IPS-20b (cell line): ENCODE measurements around the gene CALML6.

ENCODE experiments used
- H3K27ac ChIP-seq: one replicate; pipeline ENCODE4 v1.5.1; 2013; ENCODE audit warnings: low read length
- H3K27me3 ChIP-seq: 2 replicates; pipeline ENCODE4 v1.6.1; 2013; ENCODE audit warnings: mild to moderate bottlenecking, low read length, inconsistent platforms; ENCODE audit not compliant: insufficient read depth
- H3K36me3 ChIP-seq: 2 replicates; pipeline ENCODE4 v1.6.1; 2013; ENCODE audit warnings: low read depth, mild to moderate bottlenecking, inconsistent platforms, low read length, moderate library complexity; ENCODE audit not compliant: insufficient read depth
- H3K4me1 ChIP-seq: 2 replicates; pipeline ENCODE4 v1.6.1; 2013; ENCODE audit warnings: mild to moderate bottlenecking, control low read depth, inconsistent platforms, low read length, moderate library complexity; ENCODE audit not compliant: insufficient read depth
- H3K4me3 ChIP-seq: 2 replicates; pipeline ENCODE4 v1.5.1; 2013; ENCODE audit warnings: mild to moderate bottlenecking, low read length, inconsistent platforms
- H3K9ac ChIP-seq: 2 replicates; pipeline ENCODE4 v1.6.1; 2013; ENCODE audit warnings: low read depth, mild to moderate bottlenecking, inconsistent platforms, low read length, moderate library complexity
- H3K9me3 ChIP-seq: 2 replicates; pipeline ENCODE4 v1.6.1; 2013; ENCODE audit warnings: mild to moderate bottlenecking, low read depth, low read length, inconsistent platforms; ENCODE audit not compliant: insufficient read depth

Gene CALML6

GRCh38 chr1:1922956-1923833 lies 8.1 kb downstream of the CALML6 start:
- no peak overlapping the region for H3K4me3 ChIP-seq
- H3K4me1 ChIP-seq, result peaks cover 3% of the 10 kb centered on the region; the same call in 1 of the 2 replicates
- peaks cover 4% of the 10 kb centered on the region for H3K27me3 ChIP-seq
- no peaks in the 10 kb centered on the region for H3K36me3 ChIP-seq
- no peak overlapping the region for H3K9ac ChIP-seq
- no peaks in the 10 kb centered on the region for H3K9me3 ChIP-seq
- H3K27ac ChIP-seq, result no peak overlapping the region

- Histone ChIP-seq H3K4me3 (no peak overlapping the region), H3K36me3 (no peaks in the 10 kb centered on the region), H3K27me3 (no peaks in the 10 kb centered on the region), H3K27ac (no peak overlapping the region), H3K9ac (no peak overlapping the region), H3K9me3 (no peaks in the 10 kb centered on the region), H3K4me1 (peaks cover 3% of the 10 kb centered on the region; the same call in 1 of the 2 replicates)
These were observed 9.3 kb downstream of the CALML6 start for GRCh38 chr1:1924386-1924785.

GRCh38 chr1:1924849-1925248 lies 9.8 kb downstream of the CALML6 start:
- Histone ChIP-seq H3K27ac (no peak overlapping the region), H3K27me3 (no peaks in the 10 kb centered on the region), H3K9me3 (no peaks in the 10 kb centered on the region), H3K4me3 (no peak overlapping the region), H3K4me1 (peaks cover under 1% of the 10 kb centered on the region; the same call in 1 of the 2 replicates), H3K36me3 (no peaks in the 10 kb centered on the region), H3K9ac (no peak overlapping the region)

GRCh38 chr1:1925437-1926345 lies 10.6 kb downstream of the CALML6 start:
- no peaks in the 10 kb centered on the region for H3K9me3 ChIP-seq
- H3K9ac ChIP-seq, result no peak overlapping the region
- no peaks in the 10 kb centered on the region for H3K36me3 ChIP-seq
- H3K4me1 ChIP-seq, result no peaks in the 10 kb centered on the region
- H3K27ac ChIP-seq, result no peak overlapping the region
- no peak overlapping the region for H3K4me3 ChIP-seq
- H3K27me3 ChIP-seq, result no peaks in the 10 kb centered on the region

- H3K36me3 ChIP-seq, result no peaks in the 10 kb centered on the region
- H3K9me3 ChIP-seq, result no peaks in the 10 kb centered on the region
- no peak overlapping the region for H3K27ac ChIP-seq
- H3K27me3 ChIP-seq, result no peaks in the 10 kb centered on the region
- no peak overlapping the region for H3K9ac ChIP-seq
- no peaks in the 10 kb centered on the region for H3K4me1 ChIP-seq
- no peak overlapping the region for H3K4me3 ChIP-seq
These were observed 11.3 kb downstream of the CALML6 start for GRCh38 chr1:1926346-1926811.

- H3K4me3 ChIP-seq, result no peak overlapping the region
- no peaks in the 10 kb centered on the region for H3K27me3 ChIP-seq
- H3K27ac ChIP-seq, result no peak overlapping the region
- no peaks in the 10 kb centered on the region for H3K9me3 ChIP-seq
- H3K36me3 ChIP-seq, result no peaks in the 10 kb centered on the region
- no peaks in the 10 kb centered on the region for H3K4me1 ChIP-seq
- no peak overlapping the region for H3K9ac ChIP-seq
These were observed 12.0 kb downstream of the CALML6 start for GRCh38 chr1:1926886-1927660.

GRCh38 chr1:1927751-1928150 lies 12.7 kb downstream of the CALML6 start:
- Histone ChIP-seq H3K36me3 (no peaks in the 10 kb centered on the region), H3K4me3 (no peak overlapping the region), H3K9me3 (no peaks in the 10 kb centered on the region), H3K4me1 (no peaks in the 10 kb centered on the region), H3K27ac (no peak overlapping the region), H3K27me3 (no peaks in the 10 kb centered on the region), H3K9ac (no peak overlapping the region)

- Histone ChIP-seq H3K27me3 (no peaks in the 10 kb centered on the region), H3K4me3 (no peak overlapping the region), H3K9me3 (no peaks in the 10 kb centered on the region), H3K4me1 (no peaks in the 10 kb centered on the region), H3K27ac (no peak overlapping the region), H3K36me3 (no peaks in the 10 kb centered on the region), H3K9ac (no peak overlapping the region)
These were observed 13.4 kb downstream of the CALML6 start for GRCh38 chr1:1928231-1929101.

GRCh38 chr1:1929102-1929638 lies 14.1 kb downstream of the CALML6 start:
- H3K27me3 ChIP-seq, result no peaks in the 10 kb centered on the region
- no peak overlapping the region for H3K4me3 ChIP-seq
- H3K27ac ChIP-seq, result no peak overlapping the region
- H3K9me3 ChIP-seq, result no peaks in the 10 kb centered on the region
- no peak overlapping the region for H3K9ac ChIP-seq
- no peaks in the 10 kb centered on the region for H3K36me3 ChIP-seq
- no peaks in the 10 kb centered on the region for H3K4me1 ChIP-seq

- Histone ChIP-seq H3K4me3 (no peak overlapping the region), H3K27me3 (no peaks in the 10 kb centered on the region), H3K36me3 (no peaks in the 10 kb centered on the region), H3K9me3 (no peaks in the 10 kb centered on the region), H3K27ac (no peak overlapping the region), H3K4me1 (no peaks in the 10 kb centered on the region), H3K9ac (no peak overlapping the region)
These were observed 14.8 kb downstream of the CALML6 start for GRCh38 chr1:1929639-1930545.
